Lower lobe of right lung (tissue), 2 donors: ENCODE measurements around the gene POU2AF1. TPM values are rescaled to one million over a fixed set of nuclear protein-coding genes. Genes with fewer than 3 reads are reported as not detected.

Experiments used
- ATAC-seq, 2 donors: fragments of 200-7000 bp; cut with Tn5 transposase; one replicate each; pipeline ENCODE4 v1.9.1; 2020 to 2022; ENCODE audit warnings: mild to moderate bottlenecking in 2 of 2, moderate library complexity in 2 of 2
- DNase-seq: peaks from one replicate; pipeline ENCODE4 v3.0.0-alpha.2; 2020
- H3K27ac ChIP-seq: fragments of 200-600 bp; one replicate; pipeline ENCODE4 v1.8.0; 2022
- H3K27me3 ChIP-seq: fragments of 200-600 bp; one replicate; pipeline ENCODE4 v1.8.0; 2022; ENCODE audit warnings: low read depth
- H3K36me3 ChIP-seq: fragments of 200-600 bp; one replicate; pipeline ENCODE4 v1.8.0; 2022; ENCODE audit warnings: mild to moderate bottlenecking
- H3K4me1 ChIP-seq: fragments of 200-600 bp; one replicate; pipeline ENCODE4 v1.8.0; 2022
- H3K4me3 ChIP-seq: fragments of 200-600 bp; one replicate; pipeline ENCODE4 v1.8.0; 2022; ENCODE audit warnings: mild to moderate bottlenecking
- H3K9me3 ChIP-seq: fragments of 200-600 bp; one replicate; pipeline ENCODE4 v1.8.0; 2022
- CTCF ChIP-seq: fragments of 200-600 bp; IDR thresholded peaks from one replicate; pipeline ENCODE4 v1.8.0; 2022; ENCODE audit warnings: antibody characterized with exemption, mild to moderate bottlenecking
- intact Hi-C: fragments of 100-400 bp; cut with DNase I; formaldehyde crosslinking; loops from one replicate; pipeline ENCODE4 v1.11.0; 2022
- total RNA-seq: library from RNA; stranded (reverse); fragmentation: NEBNext Ultra II Directional; extraction: Animal tissue kit (Norgen Biotek cat#: 25700); gene quantifications from one replicate; pipeline ENCODE4 v1.2.1, GENCODE V29; 2021
- donor health status: DM: no; HTN: yes; CAD: no; lungs with severe emphysema.

The POU2AF1 gene
- total RNA-seq, 1 donor from 2014 or later: 3.4 TPM

GRCh38 chr11:111344032-111344431, 35.0 kb downstream of the POU2AF1 start:
- ATAC-seq: peak; percentile 83 to 88
- DNase-seq: peak; percentile 56
- Histone ChIP-seq H3K9me3 (no peaks in the 10 kb centered on the region), H3K27me3 (no peaks in the 10 kb centered on the region), H3K27ac (no peak overlapping the region), H3K36me3 (no peaks in the 10 kb centered on the region), H3K4me1 (no peaks in the 10 kb centered on the region), H3K4me3 (no peak overlapping the region)
- TF ChIP-seq CTCF: no peak
- intact Hi-C loops: no loop called here

GRCh38 chr11:111342329-111342728, 36.7 kb downstream of the POU2AF1 start:
- no peak for ATAC-seq
- no peak for DNase-seq
- Histone ChIP-seq H3K4me3 (no peak overlapping the region), H3K9me3 (no peaks in the 10 kb centered on the region), H3K27ac (no peak overlapping the region), H3K36me3 (no peaks in the 10 kb centered on the region), H3K27me3 (no peaks in the 10 kb centered on the region), H3K4me1 (no peaks in the 10 kb centered on the region)
- no peak for TF ChIP-seq CTCF
- intact Hi-C loops: no loop called here

GRCh38 chr11:111339758-111340388, 39.2 kb downstream of the POU2AF1 start:
- no peak for DNase-seq
- Histone ChIP-seq H3K4me3 (no peak overlapping the region), H3K4me1 (peaks cover 10% of the 10 kb centered on the region), H3K27me3 (no peaks in the 10 kb centered on the region), H3K9me3 (no peaks in the 10 kb centered on the region), H3K36me3 (no peaks in the 10 kb centered on the region), H3K27ac (no peak overlapping the region)
- no peak for TF ChIP-seq CTCF
- intact Hi-C loops: no loop called here
- ATAC-seq: no peak

GRCh38 chr11:111336582-111337256, 42.4 kb downstream of the POU2AF1 start:
- TF ChIP-seq CTCF: no peak
- ATAC-seq: peak; percentile 39 to 53
- H3K4me1 ChIP-seq: peaks cover 13% of the 10 kb centered on the region
- no peaks in the 10 kb centered on the region for H3K27me3 ChIP-seq
- no peaks in the 10 kb centered on the region for H3K9me3 ChIP-seq
- no peaks in the 10 kb centered on the region for H3K36me3 ChIP-seq
- H3K27ac ChIP-seq: no peak overlapping the region
- H3K4me3 ChIP-seq: no peak overlapping the region
- intact Hi-C loops: no loop called here
- no peak for DNase-seq

GRCh38 chr11:111336062-111336461, 43.0 kb downstream of the POU2AF1 start:
- Histone ChIP-seq H3K27ac (no peak overlapping the region), H3K4me1 (peaks cover 13% of the 10 kb centered on the region), H3K36me3 (no peaks in the 10 kb centered on the region), H3K4me3 (no peak overlapping the region), H3K9me3 (no peaks in the 10 kb centered on the region), H3K27me3 (no peaks in the 10 kb centered on the region)
- no peak for ATAC-seq
- intact Hi-C loops: no loop called here
- DNase-seq: no peak
- no peak for TF ChIP-seq CTCF
